SK-N-SH treated with all-trans-retinoic acid at 6 μM for 48 hours (cell line): ENCODE measurements around the gene HGFAC.
A peak's percentile ranks its signal among the peaks of the same experiment; 100 is the strongest.
"Not testable (repeated sequence)": the region's sequence is repeated elsewhere in the genome, so short reads cannot be mapped to it uniquely, and the experiment has no call there.

ENCODE experiments used
- ATAC-seq: fragments of 200-7000 bp; cut with Tn5 transposase; 3 replicates; pipeline ENCODE4 v1.9.1; 2020; ENCODE audit warnings: mild to moderate bottlenecking, moderate library complexity
- ARNTL ChIP-seq: fragments of 450-650 bp; formaldehyde crosslinking; IDR thresholded peaks from 2 replicates; pipeline ENCODE4 v1.5.0; 2020; ENCODE audit warnings: low read depth, mild to moderate bottlenecking, moderate library complexity, borderline replicate concordance
- BACH2 ChIP-seq: fragments of 250-450 bp; sonication (Bioruptor Pico); IDR thresholded peaks from 2 replicates; pipeline ENCODE4 v1.9.0; 2021; ENCODE audit warnings: mild to moderate bottlenecking, borderline replicate concordance
- CREB5 ChIP-seq: fragments of 250-450 bp; sonication (Bioruptor Pico); IDR thresholded peaks from 2 replicates; pipeline ENCODE4 v1.5.1; 2020; ENCODE audit warnings: low read depth, mild to moderate bottlenecking, moderate library complexity
- CSDC2 ChIP-seq: fragments of 250-450 bp; sonication (Bioruptor Pico); IDR thresholded peaks from 2 replicates; pipeline ENCODE4 v1.5.0; 2020; ENCODE audit warnings: mild to moderate bottlenecking, moderate library complexity
- ESRRG ChIP-seq: fragments of 250-450 bp; sonication (Bioruptor Pico); IDR thresholded peaks from 2 replicates; pipeline ENCODE4 v1.6.1; 2021; ENCODE audit warnings: mild to moderate bottlenecking
- GLIS3 ChIP-seq: fragments of 250-450 bp; sonication (Bioruptor Pico); IDR thresholded peaks from 2 replicates; pipeline ENCODE4 v1.5.0; 2020; ENCODE audit warnings: mild to moderate bottlenecking, moderate library complexity
- OSR1 ChIP-seq: fragments of 250-450 bp; sonication (Bioruptor Pico); IDR thresholded peaks from 2 replicates; pipeline ENCODE4 v1.8.0; 2022; ENCODE audit warnings: moderate library complexity, mild to moderate bottlenecking, inconsistent platforms
- PATZ1 ChIP-seq: fragments of 250-450 bp; sonication (Bioruptor Pico); IDR thresholded peaks from 2 replicates; pipeline ENCODE4 v1.8.0; 2020; ENCODE audit warnings: mild to moderate bottlenecking, moderate library complexity, borderline replicate concordance
- POU6F1 ChIP-seq: fragments of 250-450 bp; sonication (Bioruptor Pico); IDR thresholded peaks from 2 replicates; pipeline ENCODE4 v1.8.0; 2021; ENCODE audit warnings: low read depth, mild to moderate bottlenecking, moderate library complexity, borderline replicate concordance
- PPARA ChIP-seq: fragments of 250-450 bp; sonication (Bioruptor Pico); IDR thresholded peaks from 2 replicates; pipeline ENCODE4 v1.5.0; 2020; ENCODE audit warnings: mild to moderate bottlenecking, borderline replicate concordance
- TCF4 ChIP-seq: fragments of 250-450 bp; sonication (Bioruptor Pico); IDR thresholded peaks from 2 replicates; pipeline ENCODE4 v1.8.0; 2021; ENCODE audit warnings: mild to moderate bottlenecking, moderate library complexity, borderline replicate concordance
- TOX ChIP-seq: fragments of 250-450 bp; sonication (Bioruptor Pico); IDR thresholded peaks from 2 replicates; pipeline ENCODE4 v1.8.0; 2021; ENCODE audit warnings: mild to moderate bottlenecking, moderate library complexity, borderline replicate concordance
- TSHZ2 ChIP-seq: fragments of 250-450 bp; sonication (Bioruptor Pico); IDR thresholded peaks from 2 replicates; pipeline ENCODE4 v1.5.0; 2020; ENCODE audit warnings: mild to moderate bottlenecking, moderate library complexity
- ZC3H10 ChIP-seq: fragments of 250-450 bp; sonication (Bioruptor Pico); IDR thresholded peaks from 2 replicates; pipeline ENCODE4 v1.5.1; 2021; ENCODE audit warnings: mild to moderate bottlenecking, moderate library complexity
- ZFP3 ChIP-seq: fragments of 250-450 bp; sonication (Bioruptor Pico); IDR thresholded peaks from 2 replicates; pipeline ENCODE4 v1.5.0; 2020; ENCODE audit warnings: mild to moderate bottlenecking, moderate library complexity
- ZFP30 ChIP-seq: fragments of 450-650 bp; formaldehyde crosslinking; IDR thresholded peaks from 2 replicates; pipeline ENCODE4 v1.5.0; 2022; ENCODE audit warnings: mild to moderate bottlenecking, moderate library complexity
- ZNF565 ChIP-seq: fragments of 450-650 bp; formaldehyde crosslinking; conservative IDR thresholded peaks from 2 replicates; pipeline ENCODE4 v1.5.0; 2020; ENCODE audit warnings: low read depth, mild to moderate bottlenecking, moderate library complexity
- ZNF70 ChIP-seq: fragments of 450-650 bp; formaldehyde crosslinking; IDR thresholded peaks from 2 replicates; pipeline ENCODE4 v1.5.0; 2020; ENCODE audit warnings: mild to moderate bottlenecking, moderate library complexity
- ZNF8 ChIP-seq: fragments of 450-650 bp; formaldehyde crosslinking; IDR thresholded peaks from 2 replicates; pipeline ENCODE4 v1.5.0; 2020; ENCODE audit warnings: mild to moderate bottlenecking, moderate library complexity

Gene HGFAC

GRCh38 chr4:3458371-3458770, 16.6 kb downstream of the HGFAC start:
- no peak for ATAC-seq
- no peak for TF ChIP-seq ZNF70 (CRISPR knock-in tag)
- TF ChIP-seq ZC3H10 (CRISPR knock-in tag) = no peak
- TF ChIP-seq ESRRG (CRISPR knock-in tag) = no peak
- no peak for TF ChIP-seq POU6F1

GRCh38 chr4:3459156-3459555, 17.4 kb downstream of the HGFAC start:
- ATAC-seq = not testable (repeated sequence)

- no peak for TF ChIP-seq ZFP30
- no peak for TF ChIP-seq CREB5 (CRISPR knock-in tag)
- TF ChIP-seq ESRRG (CRISPR knock-in tag) = no peak
- TF ChIP-seq TSHZ2 (CRISPR knock-in tag) = no peak
- no peak for TF ChIP-seq GLIS3 (CRISPR knock-in tag)
- TF ChIP-seq ARNTL (CRISPR knock-in tag) = no peak
- no peak for TF ChIP-seq ZC3H10 (CRISPR knock-in tag)
- no peak for TF ChIP-seq BACH2 (CRISPR knock-in tag)
- no peak for TF ChIP-seq CSDC2 (CRISPR knock-in tag)
- no peak for TF ChIP-seq ZFP3 (CRISPR knock-in tag)
- no peak for TF ChIP-seq TCF4 (CRISPR knock-in tag)
- ATAC-seq = no peak
Measured at GRCh38 chr4:3460926-3461325, 19.2 kb downstream of the HGFAC start.

- peak; percentile 42; the same call in 2 of the 3 replicates for ATAC-seq
- no peak for TF ChIP-seq TOX (CRISPR knock-in tag)
- TF ChIP-seq TSHZ2 (CRISPR knock-in tag) = no peak
- no peak for TF ChIP-seq ZC3H10 (CRISPR knock-in tag)
- TF ChIP-seq ARNTL (CRISPR knock-in tag) = no peak
- TF ChIP-seq CSDC2 (CRISPR knock-in tag) = no peak
- no peak for TF ChIP-seq PATZ1 (CRISPR knock-in tag)
- no peak for TF ChIP-seq ZNF565 (CRISPR knock-in tag)
- no peak for TF ChIP-seq PPARA (CRISPR knock-in tag)
- no peak for TF ChIP-seq TCF4 (CRISPR knock-in tag)
- no peak for TF ChIP-seq ZNF70 (CRISPR knock-in tag)
- TF ChIP-seq ZFP3 (CRISPR knock-in tag) = no peak
- no peak for TF ChIP-seq OSR1
- no peak for TF ChIP-seq ZNF8
Measured at GRCh38 chr4:3461515-3462291, 19.9 kb downstream of the HGFAC start.
